GM18907 (cell line): Measurements from ENCODE around the gene CNTN2.

Experiments used
- ATAC-seq: cut with Tn5 transposase; IDR thresholded peaks from one replicate; pipeline ENCODE4 v1.9.1; 2021; ENCODE audit warnings: mild to moderate bottlenecking, moderate library complexity; ENCODE audit not compliant: unreplicated experiment

The CNTN2 gene

DNA sequence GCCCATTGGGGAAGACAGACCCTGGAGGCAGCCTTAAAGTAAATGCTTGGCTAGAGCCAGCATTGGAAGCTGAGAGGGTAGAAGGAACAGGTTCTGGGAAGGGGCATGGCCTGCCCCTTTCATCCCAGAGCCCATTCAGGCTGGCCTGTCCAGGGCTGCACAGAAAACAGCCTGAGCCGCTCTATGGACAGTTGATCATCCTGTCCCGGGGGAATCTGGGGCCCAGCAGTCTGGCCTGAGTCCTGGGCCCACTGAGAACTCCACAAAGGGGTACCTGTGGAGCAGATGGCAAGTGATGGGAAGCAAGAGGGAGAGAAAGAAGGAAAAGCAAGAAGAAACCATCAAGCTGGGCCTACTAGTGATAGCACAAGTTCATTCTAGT lies 28.0 kb downstream of the CNTN2 start:
- ATAC-seq = no peak

GRCh38 chr1:205071801-205072200 lies 28.8 kb downstream of the CNTN2 start:
- no peak for ATAC-seq

DNA sequence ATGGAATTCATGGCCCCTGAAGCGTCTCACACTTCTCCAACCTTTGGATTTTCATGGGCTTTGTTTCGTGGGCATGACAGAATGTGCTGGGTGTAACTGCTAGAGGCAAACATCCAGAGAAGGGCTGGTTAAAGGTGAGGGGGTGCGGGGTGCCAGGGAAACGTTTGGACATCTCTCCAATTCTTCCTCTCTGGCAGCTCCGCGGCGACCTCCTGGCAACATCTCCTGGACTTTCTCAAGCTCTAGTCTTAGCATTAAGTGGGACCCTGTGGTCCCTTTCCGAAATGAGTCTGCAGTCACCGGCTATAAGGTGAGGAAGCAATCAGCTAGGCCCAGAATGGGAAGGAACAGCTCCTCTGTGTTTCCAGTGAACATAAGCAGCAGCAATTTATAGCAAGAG lies 29.3 kb downstream of the CNTN2 start:
- no peak for ATAC-seq

DNA sequence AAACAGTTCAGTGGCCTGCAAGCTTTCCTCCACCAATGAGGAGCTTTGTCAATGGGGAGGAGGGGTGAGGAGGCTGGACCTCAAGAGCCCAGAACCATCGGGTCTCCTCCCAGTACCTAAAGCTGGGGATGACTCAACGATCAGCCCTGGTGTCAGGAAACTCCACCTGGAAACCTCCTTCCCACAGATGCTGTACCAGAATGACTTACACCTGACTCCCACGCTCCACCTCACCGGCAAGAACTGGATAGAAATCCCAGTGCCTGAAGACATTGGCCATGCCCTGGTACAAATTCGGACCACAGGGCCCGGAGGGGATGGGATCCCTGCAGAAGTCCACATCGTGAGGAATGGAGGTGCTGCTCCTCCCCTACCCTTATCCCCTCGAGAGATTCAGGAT lies 29.9 kb downstream of the CNTN2 start:
- ATAC-seq = no peak

DNA sequence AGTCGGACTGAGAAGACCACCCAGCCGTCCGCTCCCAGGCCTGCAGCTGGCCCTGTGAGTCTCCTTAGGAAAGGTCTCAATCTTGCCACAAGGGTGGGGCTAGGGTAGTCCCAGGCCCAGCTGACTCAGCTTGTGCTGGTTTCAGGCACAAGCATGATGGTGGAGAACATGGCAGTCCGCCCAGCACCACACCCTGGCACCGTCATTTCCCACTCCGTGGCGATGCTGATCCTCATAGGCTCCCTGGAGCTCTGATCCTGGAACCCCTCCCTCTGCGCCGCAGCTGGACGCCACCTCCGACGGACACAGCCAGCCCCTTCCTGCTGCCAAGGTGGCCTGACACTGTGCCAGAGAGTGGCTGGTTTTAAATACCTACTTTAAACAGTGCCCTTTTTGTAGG lies 30.5 kb downstream of the CNTN2 start:
- no peak for ATAC-seq

- no peak for ATAC-seq
Observed at GRCh38 chr1:205074084-205074483, 31.1 kb downstream of the CNTN2 start.

DNA sequence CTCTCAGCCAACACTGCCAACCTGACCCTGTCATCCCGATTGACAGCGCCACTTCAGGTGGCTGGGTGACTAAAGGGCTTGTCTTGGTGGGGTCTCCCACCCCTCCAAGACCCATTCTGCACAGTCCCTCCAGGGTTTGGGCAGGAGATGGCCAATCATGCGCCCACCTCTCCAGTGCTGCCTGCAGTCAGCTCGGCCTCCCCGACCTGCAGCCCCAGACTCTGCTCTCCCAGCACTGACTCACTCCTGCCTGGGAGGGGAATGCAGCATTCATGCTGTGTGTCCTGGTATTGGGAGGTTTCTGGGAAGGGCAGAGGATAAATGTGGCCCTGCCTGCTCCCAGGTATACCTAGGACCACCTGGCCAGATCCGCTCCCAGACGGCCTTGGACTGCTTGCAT lies 31.5 kb downstream of the CNTN2 start:
- no peak for ATAC-seq

GRCh38 chr1:205075642-205076155 lies 32.7 kb downstream of the CNTN2 start:
- no peak for ATAC-seq

- no peak for ATAC-seq
Observed at GRCh38 chr1:205076245-205076761, 33.3 kb downstream of the CNTN2 start.

DNA sequence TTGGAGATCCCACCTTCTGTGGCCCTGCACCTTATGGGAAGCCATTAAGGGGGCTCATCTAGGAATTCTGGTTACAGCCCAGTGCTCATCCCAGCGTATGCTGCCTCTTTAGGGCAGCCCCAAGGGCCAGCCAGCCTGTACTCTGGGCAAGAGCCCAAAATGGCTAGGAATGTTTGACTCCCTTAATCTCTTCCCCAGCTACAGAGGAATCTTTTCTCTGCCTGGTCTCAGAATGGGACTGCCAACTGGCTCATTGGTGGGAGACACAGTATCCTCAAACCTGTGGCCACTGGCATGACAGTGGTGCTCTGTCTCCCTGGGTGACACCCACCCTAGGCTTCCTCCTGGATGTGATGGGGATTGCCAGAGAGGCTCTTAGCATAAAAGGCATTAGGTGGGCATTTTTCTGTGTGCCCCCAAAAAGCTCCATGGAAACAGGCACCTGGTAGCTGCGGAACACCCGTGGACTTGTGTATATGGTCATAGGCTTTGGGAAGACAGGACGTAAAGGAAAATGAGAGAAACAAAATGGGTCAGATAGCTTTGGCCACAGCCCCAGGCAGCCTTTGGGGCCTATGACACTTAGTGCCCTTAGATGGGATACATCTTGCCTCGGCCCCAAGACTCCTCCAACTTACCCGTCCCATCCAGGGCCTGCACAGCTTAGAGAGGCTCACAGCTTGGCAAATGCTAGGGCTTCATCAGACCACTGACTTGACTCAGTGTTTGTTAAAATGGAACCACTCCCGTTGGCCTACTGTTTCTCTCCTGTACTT lies 34.3 kb downstream of the CNTN2 start:
- no peak for ATAC-seq

DNA sequence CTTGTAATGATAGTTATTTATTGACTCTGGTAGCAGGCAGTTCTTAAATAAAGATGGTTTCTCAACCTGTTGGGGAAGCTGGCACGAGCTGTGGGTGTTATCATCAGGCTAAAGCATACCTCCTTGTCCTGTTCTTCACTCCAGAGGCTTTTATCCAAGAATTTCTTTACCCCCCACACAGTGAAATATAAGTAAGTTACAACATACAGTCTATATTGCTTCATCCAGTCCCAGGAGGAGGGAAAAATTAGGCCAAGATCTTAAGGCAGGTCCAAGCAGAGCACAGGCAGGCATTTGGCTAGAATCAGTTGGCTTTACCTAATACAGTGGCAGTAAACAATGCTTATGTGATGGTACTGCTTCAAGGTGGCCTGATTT lies 34.9 kb downstream of the CNTN2 start:
- no peak for ATAC-seq

- no peak for ATAC-seq
Observed at GRCh38 chr1:205082431-205082830, 39.4 kb downstream of the CNTN2 start.

DNA sequence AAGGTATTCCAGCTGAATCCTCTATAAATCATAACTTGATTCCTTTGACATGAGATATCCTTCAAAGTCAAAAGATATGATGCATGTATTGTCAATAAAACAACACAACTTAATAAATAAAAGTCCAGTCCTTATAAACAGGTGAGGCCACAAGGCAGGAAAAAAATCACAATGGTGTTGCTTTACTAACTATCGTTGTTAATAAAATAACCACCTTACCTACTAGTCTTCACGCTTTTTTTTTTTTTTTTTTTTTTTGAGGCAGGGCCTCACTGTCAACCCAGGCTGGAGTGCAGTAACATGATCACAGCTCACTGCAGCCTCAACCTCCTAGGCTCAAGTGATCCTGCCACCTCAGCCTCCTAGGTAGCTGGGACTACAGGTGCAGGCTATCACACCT lies 41.3 kb downstream of the CNTN2 start, which contains the start of gene TMEM81:
TMEM81 (minus strand) TSS at position 101 of the 400 bp plus-strand sequence. CDS start 140 bp downstream, outside the sequence.
- ATAC-seq = no peak

DNA sequence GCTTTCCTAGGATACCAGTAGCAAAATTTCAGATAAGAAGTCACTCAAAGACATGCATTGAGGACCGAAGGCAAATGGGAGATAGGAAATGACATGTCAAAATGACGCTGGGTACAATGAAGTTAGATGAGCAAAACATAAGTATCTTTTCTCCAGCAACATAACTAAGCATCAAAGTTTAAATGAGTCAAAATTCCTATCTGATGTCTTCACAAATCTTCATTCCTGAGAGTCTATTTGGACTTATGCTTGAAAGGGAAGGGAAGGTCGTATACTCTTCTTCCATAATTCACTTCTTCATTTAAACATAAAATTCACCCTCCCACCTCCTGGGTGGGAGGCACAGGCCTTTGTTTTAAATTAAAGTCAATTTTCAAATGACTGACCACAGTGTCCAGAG lies 45.3 kb downstream of the CNTN2 start:
- no peak for ATAC-seq

DNA sequence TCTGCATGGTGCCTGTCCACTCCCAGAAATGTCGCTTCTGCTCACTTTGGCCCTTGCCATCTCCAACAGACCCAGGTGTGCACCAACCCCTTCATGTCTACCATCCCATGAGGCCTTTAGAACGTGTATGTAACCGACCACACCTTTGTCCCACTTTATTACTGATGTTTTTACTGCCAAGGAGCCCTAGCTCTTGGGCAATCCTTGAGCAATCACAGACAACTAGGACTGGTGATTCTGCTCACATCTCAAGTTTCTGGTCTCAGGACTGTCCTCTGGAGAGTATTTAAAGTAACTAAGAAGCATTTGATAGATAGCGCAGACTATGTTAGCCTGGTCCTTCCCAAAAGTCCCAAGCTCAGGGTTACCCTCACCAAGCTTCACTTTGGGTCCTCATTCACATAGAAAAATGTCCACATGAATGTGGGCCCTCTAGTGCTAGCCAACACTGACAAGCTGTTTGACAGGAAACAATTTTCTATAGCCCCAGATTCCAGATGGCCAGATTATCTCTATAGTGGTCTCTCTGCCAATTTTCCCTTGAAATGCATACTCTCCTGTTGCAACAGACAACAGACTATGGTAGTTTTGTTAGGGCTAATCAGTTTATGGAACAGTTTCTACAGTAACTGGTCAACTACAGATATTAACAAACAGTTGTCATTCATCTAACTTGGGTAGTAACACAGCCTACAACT lies 48.2 kb downstream of the CNTN2 start:
- ATAC-seq = no peak

GRCh38 chr1:205095422-205095821 lies 52.4 kb downstream of the CNTN2 start:
- ATAC-seq = no peak

GRCh38 chr1:205098242-205098641 lies 55.2 kb downstream of the CNTN2 start:
- no peak for ATAC-seq

DNA sequence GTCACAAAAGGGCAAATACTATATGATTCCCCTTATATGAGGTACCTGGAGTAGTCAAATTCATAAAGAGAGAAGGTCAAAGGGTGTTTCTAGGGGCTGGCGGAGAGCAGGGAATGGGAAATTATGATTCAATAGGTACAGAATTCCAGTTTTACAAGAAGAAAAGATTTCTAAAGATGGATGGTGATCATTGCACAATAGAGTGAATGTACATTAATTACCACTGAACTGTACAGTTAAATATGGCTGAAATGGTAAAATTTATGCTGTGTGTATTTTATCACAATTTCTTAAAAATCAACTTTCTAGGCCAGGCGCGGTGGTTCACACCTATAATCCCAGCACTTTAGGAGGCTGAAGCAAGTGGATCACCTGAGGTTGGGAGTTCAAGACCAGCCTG lies 59.4 kb downstream of the CNTN2 start:
- no peak for ATAC-seq

DNA sequence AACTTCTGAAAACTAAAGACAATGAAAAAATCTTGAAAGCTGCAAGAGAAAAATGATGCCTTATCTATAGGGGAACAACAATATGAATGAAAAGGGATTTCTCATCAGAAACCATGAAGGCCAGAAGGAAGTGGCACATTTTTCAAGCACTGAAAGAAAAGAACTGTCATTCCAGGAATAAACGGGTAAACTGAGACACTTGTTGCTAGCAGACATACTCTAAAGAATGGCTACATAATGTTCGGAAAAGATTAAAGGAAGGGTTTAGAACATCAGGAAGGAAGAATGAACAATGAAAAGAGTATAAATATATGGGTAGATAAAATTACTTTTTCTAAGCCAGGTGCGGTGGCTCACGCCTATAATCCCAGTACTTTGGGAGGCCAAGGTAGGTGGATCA lies 64.3 kb downstream of the CNTN2 start:
- no peak for ATAC-seq

DNA sequence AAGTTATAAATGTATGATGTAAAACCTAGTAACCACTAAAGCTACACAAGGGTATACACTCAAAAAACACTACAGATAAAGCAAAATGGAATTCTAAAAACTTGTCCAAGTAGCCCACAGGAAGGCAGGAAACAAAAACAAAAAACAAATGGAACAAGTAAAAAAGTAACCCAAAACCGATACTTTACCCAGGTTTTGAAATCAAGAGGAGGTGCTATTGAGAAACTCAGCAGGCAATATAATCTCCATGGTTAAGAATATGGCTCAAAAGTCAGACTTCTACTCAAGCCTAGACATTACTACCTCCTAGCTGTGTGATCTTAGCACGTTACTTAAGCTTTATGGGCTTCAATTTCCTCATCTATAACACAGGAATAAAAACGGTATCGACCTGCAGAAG lies 65.5 kb downstream of the CNTN2 start:
- no peak for ATAC-seq

DNA sequence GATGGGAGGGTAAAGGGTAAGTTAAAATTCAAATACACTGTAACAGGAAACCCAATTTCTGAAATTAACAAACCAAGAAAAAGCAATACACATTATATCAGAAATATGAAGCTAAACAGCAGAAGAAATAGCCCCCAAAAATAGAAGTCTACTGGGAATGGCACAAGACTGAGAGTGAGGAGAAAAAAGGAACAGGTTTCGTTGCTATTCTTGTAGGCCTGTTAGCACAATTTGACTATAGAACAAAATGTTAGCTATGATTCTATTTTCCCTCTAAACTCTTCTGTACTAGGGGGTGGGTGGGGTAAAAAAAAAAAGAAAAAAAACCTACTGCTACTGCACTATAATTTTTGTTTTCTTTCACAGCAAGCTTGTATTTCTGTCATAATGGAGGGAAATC lies 66.3 kb downstream of the CNTN2 start:
- ATAC-seq = no peak

DNA sequence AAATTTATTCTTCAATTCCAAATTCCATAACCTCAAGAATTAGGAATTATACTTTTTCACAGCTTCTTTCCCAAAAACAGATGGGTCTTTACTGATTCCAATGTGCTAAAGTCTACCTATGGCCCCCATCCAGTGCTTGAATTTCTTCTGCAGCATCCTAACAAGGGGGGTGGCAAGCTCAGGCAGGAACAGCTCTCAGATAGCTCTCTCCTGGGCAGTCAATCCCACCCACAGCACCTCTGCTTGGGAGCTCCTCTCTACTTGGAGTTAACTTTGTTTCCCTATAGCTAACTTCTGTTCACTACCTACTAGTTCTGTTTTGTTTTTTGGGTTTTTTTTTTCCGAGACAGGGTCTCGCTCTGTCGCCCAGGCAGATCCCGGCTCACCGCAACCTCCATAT lies 66.7 kb downstream of the CNTN2 start:
- no peak for ATAC-seq
